ENCODE results near the gene NDUFB5.

GRCh38 chr3:179603831-179604230 is 763 bp upstream of the NDUFB5 start:
- no peak for TF ChIP-seq CTCF (IDR thresholded peaks at IDR 0.05; ENCODE audit: poor library complexity, severe bottlenecking)
- TF ChIP-seq EP300 (conservative IDR thresholded peaks at IDR 0.05; ENCODE audit: poor library complexity, severe bottlenecking) = no peak
- TF ChIP-seq REST (IDR thresholded peaks at IDR 0.05; ENCODE audit: borderline replicate concordance) = no peak
- no peak for TF ChIP-seq EZH2 (IDR thresholded peaks at IDR 0.05; ENCODE audit: borderline replicate concordance, insufficient read depth, low read length, poor library complexity, severe bottlenecking)
